Suprapubic skin (tissue), 4 donors: ENCODE data around the gene TRIM40.

Experiments
- EP300 ChIP-seq: sonication (generic); formaldehyde crosslinking; IDR thresholded peaks from one replicate; pipeline ENCODE4 v1.6.1; 2017; ENCODE audit warnings: antibody characterized with exemption
- POLR2A ChIP-seq, 2 donors: fragments of 450-650 bp; IDR thresholded peaks; one replicate each; pipeline ENCODE4 v1.6.1; 2017; ENCODE audit warnings: antibody characterized with exemption in 2 of 2, mild to moderate bottlenecking in 2 of 2, moderate library complexity in 2 of 2
- POLR2AphosphoS5 ChIP-seq, 3 donors: sonication (generic); formaldehyde crosslinking; IDR thresholded peaks; one replicate each; pipeline ENCODE4 v1.6.1; 2017; ENCODE audit warnings: antibody characterized with exemption in 3 of 3
- TF ChIP-seq, protein P1 (sequence below), 2 donors: fragments of 200-600 bp in 1 of 2; fragments of 450-650 bp in 1 of 2; sonication (generic) in 1 of 2; IDR thresholded peaks; one replicate each; pipeline ENCODE4 v1.5.1; 2016 to 2019; ENCODE audit warnings: antibody characterized with exemption in 2 of 2, mild to moderate bottlenecking in 1 of 2, moderate library complexity in 1 of 2

DNA sequence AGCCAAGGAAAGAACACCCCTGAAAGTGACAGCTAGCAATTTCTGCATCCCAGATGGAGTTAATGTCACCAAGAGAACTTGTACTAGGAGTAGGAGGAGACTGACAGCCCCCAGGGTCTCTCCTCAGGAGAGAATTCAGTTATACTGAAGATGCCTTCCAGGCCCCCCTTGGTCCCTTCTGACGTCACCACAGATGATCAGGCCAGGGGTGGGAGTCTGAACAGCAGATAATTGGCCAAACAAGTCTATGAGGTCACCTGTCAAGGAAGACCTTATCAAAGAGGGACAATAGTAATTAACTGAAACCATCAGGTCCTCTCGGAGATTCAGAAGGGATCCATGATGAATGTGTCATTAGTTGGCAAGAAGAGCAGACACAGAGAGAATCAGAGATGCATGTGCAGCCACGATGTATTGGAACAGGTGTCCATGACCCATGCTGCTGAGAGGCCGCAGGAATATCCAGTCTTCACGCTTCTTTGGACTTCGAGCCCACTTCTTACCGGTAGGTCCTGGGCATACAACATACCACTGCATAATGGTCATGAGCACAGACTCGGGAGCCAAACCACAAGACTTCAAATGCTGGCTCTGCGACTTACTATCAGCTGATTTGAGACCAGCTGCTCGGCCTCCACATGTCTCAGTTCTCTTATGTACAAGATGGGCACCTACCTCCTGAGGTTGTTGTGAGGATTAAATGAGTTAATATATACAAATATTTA is 14.9 kb downstream of the TRIM40 start:
- TF ChIP-seq POLR2A (IDR thresholded peaks at IDR 0.05) (no peak), POLR2AphosphoS5 (IDR thresholded peaks at IDR 0.05) (no peak), EP300 (no peak)
- TF ChIP-seq, protein P1, sequence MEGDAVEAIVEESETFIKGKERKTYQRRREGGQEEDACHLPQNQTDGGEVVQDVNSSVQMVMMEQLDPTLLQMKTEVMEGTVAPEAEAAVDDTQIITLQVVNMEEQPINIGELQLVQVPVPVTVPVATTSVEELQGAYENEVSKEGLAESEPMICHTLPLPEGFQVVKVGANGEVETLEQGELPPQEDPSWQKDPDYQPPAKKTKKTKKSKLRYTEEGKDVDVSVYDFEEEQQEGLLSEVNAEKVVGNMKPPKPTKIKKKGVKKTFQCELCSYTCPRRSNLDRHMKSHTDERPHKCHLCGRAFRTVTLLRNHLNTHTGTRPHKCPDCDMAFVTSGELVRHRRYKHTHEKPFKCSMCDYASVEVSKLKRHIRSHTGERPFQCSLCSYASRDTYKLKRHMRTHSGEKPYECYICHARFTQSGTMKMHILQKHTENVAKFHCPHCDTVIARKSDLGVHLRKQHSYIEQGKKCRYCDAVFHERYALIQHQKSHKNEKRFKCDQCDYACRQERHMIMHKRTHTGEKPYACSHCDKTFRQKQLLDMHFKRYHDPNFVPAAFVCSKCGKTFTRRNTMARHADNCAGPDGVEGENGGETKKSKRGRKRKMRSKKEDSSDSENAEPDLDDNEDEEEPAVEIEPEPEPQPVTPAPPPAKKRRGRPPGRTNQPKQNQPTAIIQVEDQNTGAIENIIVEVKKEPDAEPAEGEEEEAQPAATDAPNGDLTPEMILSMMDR (IDR thresholded peaks at IDR 0.05) = no peak
